Loucy (cell line): Measurements from ENCODE around the gene MGAT4B.

ENCODE experiments used
- EZH2phosphoT487 ChIP-seq: fragments of 200-600 bp; IDR thresholded peaks from 2 replicates; pipeline ENCODE4 v1.6.1; 2018; ENCODE audit warnings: antibody characterized with exemption, mild to moderate bottlenecking, moderate library complexity, borderline replicate concordance
- TF ChIP-seq, protein P1 (sequence below): fragments of 200-600 bp; sonication (generic); conservative IDR thresholded peaks from 2 replicates; pipeline ENCODE4 v1.5.1; 2014; ENCODE audit warnings: mild to moderate bottlenecking, antibody characterized with exemption, low read length

DNA sequence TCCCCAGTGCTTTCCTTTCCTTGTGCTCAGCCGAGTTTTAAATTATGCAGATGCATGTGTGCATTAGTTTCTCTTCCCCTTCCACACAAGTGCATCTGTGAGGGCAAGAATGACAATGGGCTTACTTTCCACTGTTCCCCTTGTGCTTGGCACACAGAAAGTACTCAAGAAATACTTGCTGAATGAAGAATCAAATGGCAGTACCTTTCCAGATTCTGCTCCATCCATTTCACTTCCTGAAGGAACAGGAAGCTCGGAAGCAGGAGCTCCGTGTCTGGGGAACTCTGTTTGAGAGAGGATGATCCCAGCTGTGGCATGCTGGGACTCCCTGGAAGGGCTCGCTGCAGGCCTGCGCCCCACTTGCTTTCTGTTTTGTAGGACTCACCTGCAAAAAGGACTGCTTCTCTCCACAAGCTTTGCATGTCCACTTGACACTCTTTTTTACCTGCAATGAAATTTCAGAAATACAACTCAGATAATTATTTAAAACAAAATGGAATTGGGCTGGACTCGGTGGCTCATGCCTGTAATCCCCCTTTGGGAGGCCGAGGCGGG, 46.4 kb upstream of the MGAT4B start:
- TF ChIP-seq, protein P1, sequence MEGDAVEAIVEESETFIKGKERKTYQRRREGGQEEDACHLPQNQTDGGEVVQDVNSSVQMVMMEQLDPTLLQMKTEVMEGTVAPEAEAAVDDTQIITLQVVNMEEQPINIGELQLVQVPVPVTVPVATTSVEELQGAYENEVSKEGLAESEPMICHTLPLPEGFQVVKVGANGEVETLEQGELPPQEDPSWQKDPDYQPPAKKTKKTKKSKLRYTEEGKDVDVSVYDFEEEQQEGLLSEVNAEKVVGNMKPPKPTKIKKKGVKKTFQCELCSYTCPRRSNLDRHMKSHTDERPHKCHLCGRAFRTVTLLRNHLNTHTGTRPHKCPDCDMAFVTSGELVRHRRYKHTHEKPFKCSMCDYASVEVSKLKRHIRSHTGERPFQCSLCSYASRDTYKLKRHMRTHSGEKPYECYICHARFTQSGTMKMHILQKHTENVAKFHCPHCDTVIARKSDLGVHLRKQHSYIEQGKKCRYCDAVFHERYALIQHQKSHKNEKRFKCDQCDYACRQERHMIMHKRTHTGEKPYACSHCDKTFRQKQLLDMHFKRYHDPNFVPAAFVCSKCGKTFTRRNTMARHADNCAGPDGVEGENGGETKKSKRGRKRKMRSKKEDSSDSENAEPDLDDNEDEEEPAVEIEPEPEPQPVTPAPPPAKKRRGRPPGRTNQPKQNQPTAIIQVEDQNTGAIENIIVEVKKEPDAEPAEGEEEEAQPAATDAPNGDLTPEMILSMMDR: no peak
- TF ChIP-seq EZH2phosphoT487: no peak
